ENCODE results near the gene ZBTB7A. TPM values are rescaled to one million over a fixed set of nuclear protein-coding genes. Genes with fewer than 3 reads are reported as not detected.

Gene ZBTB7A
- 10 to 100 TPM; 77.1 to 87.3 TPM for total RNA-seq

- no peaks in the 10 kb centered on the region for H3K27me3 ChIP-seq (replicated peaks; ENCODE audit: insufficient read depth)
- intact Hi-C loops (cut with DNase I): no loop called here
- H3K27ac ChIP-seq: peak within 1 kb of the TSS; percentile 91 to 99
- peak; percentile 81 for DNase-seq (ENCODE audit: low spot score)
- H3K4me1 ChIP-seq (replicated peaks): peaks cover 26% of the 10 kb centered on the region
- H3K4me3 ChIP-seq: peak within 1 kb of the TSS; percentile 99 to 100
- peak; percentile 62 for TF ChIP-seq POLR2A (IDR thresholded peaks at IDR 0.05)
- TF ChIP-seq POLR2AphosphoS5 (IDR thresholded peaks at IDR 0.05): peak; percentile 73
- TF ChIP-seq CTCF (IDR thresholded peaks at IDR 0.05): no peak
- 0% methylated on average over 33 of the region's 85 CpGs for whole genome bisulfite sequencing
- H3K9me3 ChIP-seq: no peaks in the 10 kb centered on the region
- no peaks in the 10 kb centered on the region for H3K36me3 ChIP-seq
Measured at GRCh38 chr19:4066682-4067395, at the start of gene ZBTB7A. Gene ZBTB7A (minus strand): TSS chr19:4066899. CDS start chr19:4055232, 11,667 bp downstream.

- intact Hi-C loops (cut with DNase I): no loop called here
Measured at GRCh38 chr19:4115818-4116385, 49.2 kb upstream of the ZBTB7A start.

GRCh38 chr19:4115050-4115817 is 48.5 kb upstream of the ZBTB7A start:
- intact Hi-C loops (cut with DNase I): no loop called here
- no peaks in the 10 kb centered on the region for H3K36me3 ChIP-seq
- no peak for DNase-seq (ENCODE audit: low spot score)
- H3K4me1 ChIP-seq (replicated peaks): no peaks in the 10 kb centered on the region
- WGBS: 80% methylated on average over 26 of the region's 27 CpGs
- no peak overlapping the region for H3K27ac ChIP-seq
- H3K27me3 ChIP-seq (replicated peaks; ENCODE audit: insufficient read depth): no peaks in the 10 kb centered on the region
- no peak overlapping the region for H3K4me3 ChIP-seq
- no peaks in the 10 kb centered on the region for H3K9me3 ChIP-seq
- TF ChIP-seq POLR2AphosphoS5 (IDR thresholded peaks at IDR 0.05): no peak
- TF ChIP-seq POLR2A (IDR thresholded peaks at IDR 0.05): no peak
- no peak for TF ChIP-seq CTCF (IDR thresholded peaks at IDR 0.05)

More at GRCh38 chr19:4115818-4116385, 49.2 kb upstream of the ZBTB7A start:
- Histone ChIP-seq H3K36me3 (no peaks in the 10 kb centered on the region), H3K4me1 (replicated peaks) (no peaks in the 10 kb centered on the region), H3K27ac (no peak overlapping the region), H3K27me3 (replicated peaks; ENCODE audit: insufficient read depth) (no peaks in the 10 kb centered on the region), H3K4me3 (no peak overlapping the region), H3K9me3 (no peaks in the 10 kb centered on the region)
- TF ChIP-seq POLR2AphosphoS5 (IDR thresholded peaks at IDR 0.05) (no peak), POLR2A (IDR thresholded peaks at IDR 0.05) (no peak), CTCF (IDR thresholded peaks at IDR 0.05) (no peak)
- 87% methylated on average over 13 of the region's 13 CpGs for WGBS
- no peak for DNase-seq (ENCODE audit: low spot score)

- 88% methylated on average over 19 of the region's 19 CpGs for WGBS
- H3K36me3 ChIP-seq: peaks cover 0 to under 1% of the 10 kb centered on the region in 2 donors
- no peak for DNase-seq (ENCODE audit: low spot score)
- intact Hi-C loops (cut with DNase I): no loop called here
- no peak overlapping the region for H3K4me3 ChIP-seq
- no peak overlapping the region for H3K27ac ChIP-seq
- H3K4me1 ChIP-seq (replicated peaks): no peaks in the 10 kb centered on the region
- no peaks in the 10 kb centered on the region for H3K9me3 ChIP-seq
- H3K27me3 ChIP-seq (replicated peaks; ENCODE audit: insufficient read depth): no peaks in the 10 kb centered on the region
- TF ChIP-seq CTCF (IDR thresholded peaks at IDR 0.05): no peak
- no peak for TF ChIP-seq POLR2AphosphoS5 (IDR thresholded peaks at IDR 0.05)
- no peak for TF ChIP-seq POLR2A (IDR thresholded peaks at IDR 0.05)
Measured at GRCh38 chr19:4114181-4114580, 47.5 kb upstream of the ZBTB7A start.
